GM21515 (cell line): Measurements from ENCODE around the gene MTF1.
"Not testable (repeated sequence)": the region's sequence is repeated elsewhere in the genome, so short reads cannot be mapped to it uniquely, and the experiment has no call there.

Experiments
- ATAC-seq: cut with Tn5 transposase; IDR thresholded peaks from one replicate; pipeline ENCODE4 v1.9.1; 2021; ENCODE audit not compliant: unreplicated experiment

The MTF1 gene

DNA sequence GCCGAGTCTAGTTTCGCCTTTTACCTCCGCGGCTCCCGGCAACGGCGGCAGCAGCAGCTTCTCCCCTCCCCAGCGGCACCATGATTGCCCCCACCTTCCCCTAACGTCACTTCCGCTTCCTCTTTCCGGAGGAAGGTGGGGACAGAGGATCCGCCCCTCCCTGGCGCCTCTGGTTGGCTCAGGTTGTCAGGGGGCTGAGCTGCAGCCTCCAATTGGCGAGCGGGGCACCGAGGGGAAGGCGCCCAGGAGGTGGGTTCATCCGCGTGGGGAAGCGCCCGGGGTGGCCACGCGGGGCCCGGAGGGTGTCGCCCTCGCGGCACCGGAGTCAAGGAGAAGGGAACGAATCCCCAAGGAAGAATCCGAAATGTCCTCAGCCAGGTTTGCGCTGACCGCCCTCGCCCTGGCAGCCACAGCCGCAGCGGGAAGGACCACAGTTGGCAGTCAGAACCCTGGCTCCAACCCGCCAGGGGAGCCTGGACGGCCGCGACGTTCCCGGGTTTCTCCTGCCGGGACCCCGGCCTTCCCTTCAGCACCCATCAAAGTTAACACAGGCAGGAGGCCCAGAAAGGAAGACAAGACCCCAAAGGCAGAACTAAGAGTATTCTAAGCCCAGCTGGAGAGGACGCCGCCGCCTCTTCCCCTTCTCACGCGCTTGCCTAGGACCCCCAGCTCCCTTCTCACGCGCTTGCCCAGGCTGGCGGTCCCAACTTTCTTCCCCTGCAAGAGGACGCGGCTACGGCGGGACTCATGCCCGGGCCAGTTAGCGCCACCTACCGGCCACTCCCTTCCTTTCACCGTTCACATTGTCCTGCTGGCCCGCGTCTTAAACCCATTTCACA lies at the start of gene MTF1:
Gene MTF1, minus strand, starts transcription at position 86 of the 839 bp plus-strand sequence. CDS start 1,934 bp downstream, outside the sequence.
- peak; percentile 94 for ATAC-seq

DNA sequence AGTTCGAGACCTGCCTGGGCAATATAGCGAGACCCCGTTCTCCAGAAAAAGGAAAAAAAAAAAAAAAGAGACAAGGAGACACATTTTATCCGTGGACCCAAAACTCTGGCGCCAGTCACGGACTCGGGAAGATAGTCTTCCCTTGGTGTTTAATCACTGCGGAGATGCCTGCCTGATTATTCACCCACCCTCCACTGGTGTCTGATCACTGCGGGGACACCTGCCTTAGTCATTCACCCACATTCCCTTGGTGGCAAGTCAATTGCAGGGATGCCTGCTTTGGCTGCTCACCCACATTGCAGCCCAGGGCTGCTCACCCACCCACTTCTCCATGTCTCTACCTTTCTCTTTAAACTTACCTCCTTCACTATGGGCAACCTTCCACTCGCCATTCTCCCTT lies 49.1 kb upstream of the MTF1 start:
- ATAC-seq = not testable (repeated sequence)

GRCh38 chr1:37907416-37908125 lies 48.2 kb upstream of the MTF1 start:
- not testable (repeated sequence) for ATAC-seq

- ATAC-seq = not testable (repeated sequence)
Measured at GRCh38 chr1:37906591-37906990, 47.2 kb upstream of the MTF1 start.

GRCh38 chr1:37905727-37906126 lies 46.3 kb upstream of the MTF1 start:
- ATAC-seq = no peak

- ATAC-seq = not testable (repeated sequence)
Measured at GRCh38 chr1:37903921-37904320, 44.5 kb upstream of the MTF1 start.

GRCh38 chr1:37902983-37903382 lies 43.6 kb upstream of the MTF1 start:
- ATAC-seq = no peak

GRCh38 chr1:37901893-37902225 lies 42.5 kb upstream of the MTF1 start:
- ATAC-seq = no peak

DNA sequence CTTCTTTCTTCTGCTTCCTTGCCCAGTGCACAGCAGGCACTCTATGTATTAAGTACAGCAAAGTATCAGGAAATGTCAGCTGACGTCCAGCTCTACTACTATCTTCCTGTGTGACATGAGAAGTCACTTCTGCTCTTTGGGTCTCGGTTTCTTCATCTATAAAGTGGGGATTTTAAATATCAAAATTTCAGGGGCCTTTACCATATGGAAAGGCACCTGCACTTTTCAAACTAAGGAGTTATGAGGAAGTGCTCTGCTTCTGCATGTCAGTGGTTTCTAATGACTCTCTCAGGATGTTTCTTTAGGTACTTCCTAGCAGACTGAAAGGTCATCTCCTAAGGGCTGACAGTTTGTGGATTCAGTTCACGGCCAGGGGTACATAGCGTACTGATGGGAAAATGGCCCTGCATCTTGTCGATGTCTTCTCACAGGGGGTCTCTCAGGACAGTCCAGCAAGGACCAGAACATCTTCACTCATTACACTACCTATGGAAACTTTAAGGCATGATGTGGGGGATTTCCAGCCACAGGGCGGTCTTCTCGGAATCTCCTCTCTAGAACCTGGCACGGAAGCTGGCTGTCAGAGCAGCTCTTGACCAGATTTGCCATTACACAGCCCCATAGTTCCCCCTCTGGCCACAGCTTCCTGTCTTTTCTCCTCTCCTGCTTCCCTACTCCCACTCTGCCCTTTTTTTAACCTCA lies 42.0 kb upstream of the MTF1 start:
- no peak for ATAC-seq

- not testable (repeated sequence) for ATAC-seq
Measured at GRCh38 chr1:37897563-37897962, 38.2 kb upstream of the MTF1 start.

- ATAC-seq = no peak
Measured at GRCh38 chr1:37893673-37894072, 34.3 kb upstream of the MTF1 start.

- no peak for ATAC-seq
Measured at GRCh38 chr1:37892151-37893047, 33.0 kb upstream of the MTF1 start.

DNA sequence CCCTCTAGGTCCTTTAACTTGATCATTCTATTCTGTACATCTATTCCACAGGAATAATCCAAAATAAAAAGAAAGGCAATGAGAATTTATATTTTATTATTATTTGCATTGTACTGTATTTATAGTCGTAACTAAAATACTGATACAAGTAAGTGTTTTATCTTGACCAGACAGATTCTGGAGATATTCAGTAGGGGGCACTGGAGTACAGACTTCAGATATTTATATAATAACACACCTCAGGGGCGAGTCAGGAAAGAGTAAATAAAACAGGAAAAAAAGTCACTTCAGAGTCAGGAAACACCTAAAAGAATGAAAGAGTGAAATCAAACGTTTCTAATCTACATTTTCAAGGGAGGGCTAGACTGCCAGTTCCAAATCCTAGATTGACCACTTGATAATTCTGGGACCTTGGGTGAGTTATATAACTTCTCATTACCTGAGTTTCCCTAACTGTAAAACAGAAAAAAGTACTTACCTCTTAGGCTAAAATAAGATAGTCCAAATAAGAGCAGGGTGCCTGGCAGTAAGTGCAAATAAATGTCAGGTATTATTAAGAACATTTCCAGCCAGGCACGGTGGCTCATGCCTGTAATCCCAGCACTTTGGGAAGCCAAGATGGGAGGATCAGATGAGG lies 31.1 kb upstream of the MTF1 start:
- ATAC-seq = no peak

DNA sequence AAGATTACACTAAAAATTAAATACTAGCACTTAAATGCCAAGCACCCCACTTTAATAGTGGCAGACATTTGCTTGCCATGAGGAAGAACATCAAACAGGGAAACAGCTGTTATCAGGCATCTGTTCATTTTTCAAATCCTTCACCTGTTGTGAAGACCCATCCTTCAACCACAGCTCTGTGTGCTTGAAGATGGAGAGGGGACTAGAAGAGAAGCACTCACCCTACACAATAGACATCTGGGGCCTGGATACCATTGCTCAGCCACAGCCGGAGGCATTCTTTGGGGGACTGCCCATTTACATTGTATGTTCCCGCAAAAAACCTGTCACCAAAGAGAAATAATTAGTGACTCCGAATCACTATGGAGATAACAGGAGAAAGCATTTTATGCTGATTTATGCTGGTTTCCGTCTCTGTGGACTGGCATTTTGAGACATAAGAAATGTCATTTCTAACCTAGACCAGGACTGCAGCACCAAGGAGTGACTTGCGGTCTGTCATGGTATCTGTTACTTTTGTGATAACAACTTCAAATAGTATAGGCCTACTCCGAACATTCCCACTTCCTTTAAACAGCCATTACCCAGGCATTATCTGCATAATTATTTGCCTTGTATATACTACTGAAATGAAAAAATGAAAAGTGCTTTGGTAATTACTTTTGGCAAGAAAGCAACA lies 28.8 kb upstream of the MTF1 start:
- no peak for ATAC-seq

DNA sequence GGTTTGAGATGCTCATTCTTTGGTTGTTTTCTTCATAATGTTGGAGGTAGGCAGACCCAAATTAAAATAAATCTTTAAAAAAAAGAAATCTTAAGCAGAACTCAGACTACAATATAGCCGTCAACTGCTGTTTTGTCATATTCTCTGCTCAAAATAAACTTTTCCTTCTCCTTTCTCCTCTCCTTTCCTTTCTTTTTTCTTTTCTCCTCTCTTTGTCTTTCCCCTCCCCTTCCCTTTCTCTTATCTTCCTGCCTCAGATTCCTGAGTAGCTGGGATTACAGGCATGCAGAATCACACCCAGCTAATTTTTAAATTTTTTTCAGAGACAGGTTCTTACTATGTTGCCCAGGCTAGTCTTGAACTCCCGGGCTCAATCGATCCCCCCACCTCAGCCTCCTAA lies 24.8 kb upstream of the MTF1 start:
- ATAC-seq = no peak

- ATAC-seq = no peak
Measured at GRCh38 chr1:37883671-37884070, 24.3 kb upstream of the MTF1 start.

- ATAC-seq = no peak
Measured at GRCh38 chr1:37879865-37880264, 20.5 kb upstream of the MTF1 start.

DNA sequence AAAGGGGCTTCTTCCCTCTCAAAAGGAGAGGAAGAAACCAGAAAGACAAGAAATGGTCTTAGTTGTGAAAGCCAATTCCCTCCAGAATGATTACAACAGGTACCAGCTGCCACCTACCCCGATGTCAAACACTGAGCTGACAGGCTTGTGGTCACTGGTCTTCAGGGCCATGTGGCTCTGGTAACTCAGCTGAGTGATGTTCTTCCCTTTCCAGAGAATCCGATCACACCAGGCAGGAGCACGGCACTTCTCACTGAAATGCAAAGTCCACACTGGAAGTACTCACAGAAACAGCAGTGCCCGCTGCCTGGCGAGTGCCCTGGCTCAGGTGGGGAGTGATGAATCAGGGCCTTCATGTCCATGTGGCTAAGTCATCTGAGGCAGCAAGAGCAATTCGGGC lies 18.7 kb upstream of the MTF1 start:
- ATAC-seq = no peak

GRCh38 chr1:37875833-37876232 lies 16.4 kb upstream of the MTF1 start:
- ATAC-seq = no peak

GRCh38 chr1:37872692-37873091 lies 13.3 kb upstream of the MTF1 start:
- ATAC-seq = no peak
